Ovary (tissue), 9 donors: ENCODE data around the gene GGCX. TPM values are rescaled to one million over a fixed set of nuclear protein-coding genes. Genes with fewer than 3 reads are reported as not detected.
"Not testable (repeated sequence)": the region's sequence is repeated elsewhere in the genome, so short reads cannot be mapped to it uniquely, and the experiment has no call there.

Experiments
- DNase-seq, 5 donors: peaks; one replicate each; pipeline ENCODE4 v3.0.0-alpha.2; 2019 to 2020
- H3K27ac ChIP-seq, 2 donors: fragments of 200-600 bp; one replicate each; pipeline versions ENCODE4 v1.5.1 to v1.8.0; 2019 to 2022
- H3K27me3 ChIP-seq: fragments of 200-600 bp; one replicate; pipeline ENCODE4 v1.8.0; 2022
- H3K36me3 ChIP-seq: fragments of 200-600 bp; sonication (generic); one replicate; pipeline ENCODE4 v1.5.1; 2019
- H3K4me1 ChIP-seq: one replicate; pipeline ENCODE4 v1.8.1; 2013; ENCODE audit warnings: mild to moderate bottlenecking, moderate library complexity; ENCODE audit not compliant: insufficient read depth
- H3K4me3 ChIP-seq: fragments of 200-600 bp; sonication (generic); one replicate; pipeline ENCODE4 v1.5.1; 2017
- H3K9me3 ChIP-seq, 2 donors: fragments of 200-600 bp in 1 of 2; sonication (generic) in 1 of 2; one replicate each; pipeline versions ENCODE4 v1.5.1 to v1.8.1; 2013 to 2019; ENCODE audit warnings: mild to moderate bottlenecking in 1 of 2, moderate library complexity in 1 of 2
- EP300 ChIP-seq: sonication (generic); formaldehyde crosslinking; IDR thresholded peaks from one replicate; pipeline ENCODE4 v1.6.1; 2017; ENCODE audit warnings: antibody characterized with exemption
- POLR2A ChIP-seq: fragments of 450-650 bp; IDR thresholded peaks from one replicate; pipeline ENCODE4 v1.6.1; 2017; ENCODE audit warnings: antibody characterized with exemption, mild to moderate bottlenecking, moderate library complexity
- WGBS, 3 donors: extraction: QIAGEN DNeasy Blood & Tissue Kit in 1 of 3; methylation state at CpG; one replicate each; pipeline versions ENCODE4 v1.1.5 to v1.1.7; 2013 to 2017; 5-methylcytosine and 5-hydroxymethylcytosine counted together
- intact Hi-C, 4 donors: fragments of 100-400 bp; cut with DNase I; formaldehyde crosslinking; loops; one replicate each; pipeline versions ENCODE4 v1.11.0 to v1.15.1; 2022 to 2023
- polyA plus RNA-seq, 2 donors: library from polyadenylated mRNA; stranded (reverse); fragments of 200-250 nt in 1 of 2; fragments of 350-450 nt in 1 of 2; fragmentation: Illumina TruSeq in 1 of 2; extraction: RNeasy Lipid Tissue Mini Kit (QIAGEN cat#74804) in 1 of 2; gene quantifications; one replicate each; pipeline ENCODE4 v1.2.3, GENCODE V29; 2013 to 2014
- total RNA-seq, 7 donors: library from RNA; depleted of rRNA in 2 of 7; stranded (reverse); fragments of >200 nt in 2 of 7; fragmentation: NEBNext Ultra II Directional in 3 of 7; extraction: Animal tissue kit (Norgen Biotek cat#: 25700) in 3 of 7; gene quantifications; one replicate each; pipeline versions ENCODE4 v1.1.0 to v1.2.4, GENCODE V29; 2016 to 2023
- TF ChIP-seq, protein P1 (sequence below), 3 donors: fragments of 450-650 bp in 2 of 3; fragments of 200-600 bp in 1 of 3; IDR thresholded peaks; one replicate each; pipeline versions ENCODE4 v1.5.1 to v1.8.0; 2016 to 2022; ENCODE audit warnings: antibody characterized with exemption in 3 of 3, mild to moderate bottlenecking in 1 of 3
- donor health status: DM: no; HTN: no; CAD: no; lungs with moderate emphysema.
- donor health status: DM: no; HTN: no; CAD: no.
- donor health status: Bipolar disorder and iron deficiency.
- donor health status: DM: yes; HTN: yes; CAD: no.
- donor health status: DM: no; HTN: no; CAD: no.
- donor health status: DM: yes; HTN: yes; CAD: no.

Gene GGCX
- total and polyA plus RNA-seq, 9 donors = 14.2 to 35.5 (median 33.3) TPM

DNA sequence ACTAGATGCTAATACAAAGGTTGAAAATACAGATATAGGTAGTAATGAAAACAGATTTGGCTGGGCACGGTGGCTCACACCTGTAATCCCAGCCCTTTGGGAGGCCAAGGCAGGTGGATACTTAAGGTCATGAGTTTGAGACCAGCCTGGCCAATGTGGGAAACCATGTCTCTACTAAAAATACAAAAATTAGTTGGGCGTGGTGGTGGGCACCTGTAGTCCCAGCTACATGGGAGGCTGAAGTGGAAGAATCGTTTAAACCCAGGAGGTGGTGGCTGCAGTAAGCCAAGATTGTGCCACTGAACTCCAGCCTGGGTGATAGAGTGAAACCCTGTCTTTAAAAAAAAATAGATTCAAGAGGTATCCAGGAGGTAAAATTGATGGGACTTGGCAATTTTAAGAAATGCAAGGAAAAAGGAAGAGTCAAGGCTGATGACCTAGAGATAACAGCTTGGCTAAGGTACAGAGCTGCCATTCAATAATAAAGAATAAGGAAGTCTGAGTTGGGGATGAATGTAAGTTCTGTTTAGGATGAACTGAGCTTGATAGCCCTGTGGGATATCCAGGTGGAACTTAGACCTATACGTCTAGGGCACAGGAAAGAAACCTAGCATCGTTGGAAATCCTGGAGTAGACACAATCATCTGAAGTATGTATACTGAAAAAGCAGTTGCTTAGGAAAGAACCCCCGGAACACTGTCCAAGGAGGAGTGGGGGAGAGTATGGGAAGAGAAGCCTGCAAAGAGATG lies 13.3 kb downstream of the GGCX start:
- DNase-seq = no peak
- H3K4me3 ChIP-seq = no peak overlapping the region
- intact Hi-C loops = no loop called here
- no peaks in the 10 kb centered on the region for H3K36me3 ChIP-seq
- no peaks in the 10 kb centered on the region for H3K9me3 ChIP-seq
- H3K27me3 ChIP-seq = no peaks in the 10 kb centered on the region
- 55 to 60% (median 59%) methylated on average over 6 of the region's 6 CpGs for WGBS, 3 donors
- no peaks in the 10 kb centered on the region for H3K4me1 ChIP-seq
- H3K27ac ChIP-seq = no peak overlapping the region
- no peak for TF ChIP-seq EP300
- TF ChIP-seq, protein P1, sequence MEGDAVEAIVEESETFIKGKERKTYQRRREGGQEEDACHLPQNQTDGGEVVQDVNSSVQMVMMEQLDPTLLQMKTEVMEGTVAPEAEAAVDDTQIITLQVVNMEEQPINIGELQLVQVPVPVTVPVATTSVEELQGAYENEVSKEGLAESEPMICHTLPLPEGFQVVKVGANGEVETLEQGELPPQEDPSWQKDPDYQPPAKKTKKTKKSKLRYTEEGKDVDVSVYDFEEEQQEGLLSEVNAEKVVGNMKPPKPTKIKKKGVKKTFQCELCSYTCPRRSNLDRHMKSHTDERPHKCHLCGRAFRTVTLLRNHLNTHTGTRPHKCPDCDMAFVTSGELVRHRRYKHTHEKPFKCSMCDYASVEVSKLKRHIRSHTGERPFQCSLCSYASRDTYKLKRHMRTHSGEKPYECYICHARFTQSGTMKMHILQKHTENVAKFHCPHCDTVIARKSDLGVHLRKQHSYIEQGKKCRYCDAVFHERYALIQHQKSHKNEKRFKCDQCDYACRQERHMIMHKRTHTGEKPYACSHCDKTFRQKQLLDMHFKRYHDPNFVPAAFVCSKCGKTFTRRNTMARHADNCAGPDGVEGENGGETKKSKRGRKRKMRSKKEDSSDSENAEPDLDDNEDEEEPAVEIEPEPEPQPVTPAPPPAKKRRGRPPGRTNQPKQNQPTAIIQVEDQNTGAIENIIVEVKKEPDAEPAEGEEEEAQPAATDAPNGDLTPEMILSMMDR (IDR thresholded peaks at IDR 0.05) = no peak
- TF ChIP-seq POLR2A = no peak

DNA sequence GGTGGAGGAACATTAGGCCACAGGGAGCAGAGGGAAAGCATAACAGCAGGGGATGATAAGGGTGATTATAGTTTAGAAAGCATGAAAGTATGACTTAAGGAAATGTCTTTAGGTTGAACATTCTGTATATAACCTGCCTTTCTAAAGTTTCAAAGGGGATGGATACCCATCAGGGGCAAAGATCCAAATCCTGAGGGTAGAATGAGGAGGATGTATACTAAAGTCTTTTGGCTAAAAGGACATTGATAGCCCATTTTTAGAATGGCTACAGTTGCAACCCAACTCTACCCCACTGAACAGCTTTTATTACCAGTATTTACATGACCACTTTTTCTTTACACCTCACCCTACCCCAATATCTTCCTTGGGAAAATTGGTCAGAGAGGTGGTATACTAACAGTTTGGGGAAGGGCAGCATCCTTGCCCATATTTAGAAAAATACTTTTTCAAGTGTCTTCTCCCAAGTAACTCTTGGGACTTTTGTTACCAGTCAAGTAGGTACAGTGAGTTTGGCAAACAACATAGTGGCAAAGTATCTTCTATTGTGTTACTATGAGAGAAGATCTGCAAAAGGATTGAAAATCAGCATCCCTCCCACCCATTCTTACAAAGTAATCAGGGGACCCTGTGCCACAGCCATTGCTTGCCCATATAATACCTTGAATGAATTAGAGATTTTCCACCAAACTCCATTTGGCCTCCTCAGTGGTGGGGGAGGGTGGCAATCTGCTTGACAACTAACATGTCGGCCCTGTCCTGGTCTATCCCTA lies 14.0 kb downstream of the GGCX start:
- H3K27me3 ChIP-seq = no peaks in the 10 kb centered on the region
- no peaks in the 10 kb centered on the region for H3K9me3 ChIP-seq
- no peaks in the 10 kb centered on the region for H3K36me3 ChIP-seq
- TF ChIP-seq EP300 (no peak), POLR2A (no peak)
- TF ChIP-seq, protein P1 (IDR thresholded peaks at IDR 0.05) = no peak
- H3K4me1 ChIP-seq = no peaks in the 10 kb centered on the region
- H3K27ac ChIP-seq = no peak overlapping the region
- intact Hi-C loops = no loop called here
- no peak overlapping the region for H3K4me3 ChIP-seq
- no peak for DNase-seq
- 78 to 92% (median 88%) methylated on average over 1 of the region's 1 CpG for WGBS, 3 donors

DNA sequence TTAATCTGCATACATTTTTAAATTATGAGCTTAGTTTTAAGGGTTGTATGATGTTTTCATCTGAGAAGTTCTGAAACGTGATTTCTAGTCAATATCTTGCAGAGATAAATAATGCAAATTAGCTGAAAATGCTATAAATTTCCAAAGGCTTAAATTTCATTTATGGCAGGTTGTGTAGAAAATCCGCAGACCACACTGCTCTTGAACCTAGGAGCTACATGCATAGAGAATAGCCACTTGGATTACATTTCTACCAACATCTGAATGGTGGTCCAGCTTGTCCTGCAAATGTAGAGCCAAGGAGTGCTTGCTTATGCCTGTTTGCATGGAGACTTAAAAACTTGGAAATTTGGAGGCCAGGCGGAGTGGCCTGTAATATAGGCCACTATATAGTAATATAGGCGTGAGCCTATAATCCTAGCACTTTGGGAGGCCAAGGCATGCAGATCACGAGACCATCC lies 15.5 kb downstream of the GGCX start:
- Histone ChIP-seq H3K27me3 (no peaks in the 10 kb centered on the region), H3K9me3 (no peaks in the 10 kb centered on the region), H3K27ac (no peak overlapping the region), H3K4me3 (no peak overlapping the region), H3K36me3 (no peaks in the 10 kb centered on the region), H3K4me1 (no peaks in the 10 kb centered on the region)
- intact Hi-C loops = no loop called here
- 73 to 81% (median 79%) methylated on average over 5 of the region's 5 CpGs for WGBS, 3 donors
- no peak for DNase-seq
- TF ChIP-seq, protein P1 (IDR thresholded peaks at IDR 0.05) = no peak
- TF ChIP-seq POLR2A (no peak), EP300 (no peak)

DNA sequence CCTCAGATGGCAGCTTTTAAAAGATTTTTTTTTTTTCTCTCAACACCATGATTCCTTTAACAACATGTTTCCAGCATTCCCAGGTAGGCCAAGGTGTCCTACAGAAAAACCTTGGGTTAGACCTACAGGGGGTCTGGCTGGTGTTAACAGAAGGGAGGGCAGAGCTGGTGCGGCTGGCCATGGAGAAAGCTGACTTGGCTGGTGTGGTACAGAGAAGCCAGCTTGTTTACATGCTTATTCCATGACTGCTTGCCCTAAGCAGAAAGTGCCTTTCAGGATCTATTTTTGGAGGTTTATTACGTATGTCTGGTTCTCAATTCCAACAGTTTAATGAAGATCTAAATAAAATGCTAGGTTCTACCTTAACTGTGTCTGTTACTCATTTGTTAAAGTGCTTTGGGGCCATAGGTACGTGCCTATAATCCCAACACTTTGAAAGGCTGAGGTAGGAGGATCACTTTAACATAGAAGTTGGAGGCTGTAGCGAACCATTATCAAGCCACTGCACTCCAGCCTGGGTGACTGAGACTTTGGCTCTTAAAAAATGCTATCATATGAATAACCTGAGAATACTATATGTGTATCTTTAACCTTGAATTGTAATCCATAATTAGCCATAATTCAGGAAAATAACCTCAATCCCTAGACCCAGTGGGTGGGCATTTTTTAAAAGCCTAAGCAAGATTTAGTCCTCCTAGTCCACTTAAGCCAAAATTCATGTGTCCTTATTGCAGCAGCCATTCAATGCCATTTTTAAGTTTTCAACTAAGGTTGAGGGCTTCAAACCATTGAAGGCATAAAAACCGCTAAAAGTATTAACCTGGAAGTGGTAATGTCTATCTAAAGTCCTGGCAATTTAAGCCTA lies 16.1 kb downstream of the GGCX start:
- WGBS, 3 donors = 70 to 85% (median 78%) methylated on average over 5 of the region's 5 CpGs
- H3K4me3 ChIP-seq, H3K9me3 ChIP-seq, intact Hi-C loops, H3K4me1 ChIP-seq, DNase-seq, H3K36me3 ChIP-seq, H3K27me3 ChIP-seq, H3K27ac ChIP-seq: not testable (repeated sequence)

DNA sequence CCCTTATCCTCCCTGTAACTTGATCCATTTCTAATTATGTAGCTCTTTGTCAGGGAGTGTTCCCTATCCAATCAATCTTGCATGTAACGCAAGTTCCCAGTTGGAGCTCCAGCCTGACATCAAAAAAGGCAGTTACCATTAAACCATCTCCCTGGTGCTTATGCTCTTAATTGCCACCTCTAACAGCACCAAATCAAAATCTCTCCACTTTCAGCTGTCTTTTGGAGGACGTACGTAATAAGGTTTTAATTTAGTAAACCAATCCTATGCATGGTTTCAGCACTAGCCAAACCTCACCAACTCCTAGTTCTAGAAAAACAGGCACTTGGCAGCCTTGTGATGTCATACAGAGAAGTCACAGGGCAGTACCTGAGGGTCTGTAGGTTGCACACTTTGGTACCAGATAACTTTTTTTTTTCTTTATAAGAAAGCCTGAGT lies 17.0 kb downstream of the GGCX start:
- H3K27me3 ChIP-seq, DNase-seq, H3K4me3 ChIP-seq, intact Hi-C loops, H3K36me3 ChIP-seq, H3K9me3 ChIP-seq, H3K27ac ChIP-seq, H3K4me1 ChIP-seq: not testable (repeated sequence)
- 78 to 83% (median 79%) methylated on average over 3 of the region's 3 CpGs for WGBS, 3 donors
